Neutrophil (primary cell): ENCODE measurements around the gene S1PR3.

ENCODE experiments used
- H3K27ac ChIP-seq: fragments of 200-600 bp; sonication (generic); 2 replicates; pipeline ENCODE4 v1.5.1; 2016; ENCODE audit warnings: mild to moderate bottlenecking, moderate library complexity
- H3K27me3 ChIP-seq: fragments of 200-600 bp; sonication (generic); 2 replicates; pipeline ENCODE4 v1.6.0; 2016; ENCODE audit warnings: mild to moderate bottlenecking
- H3K36me3 ChIP-seq: fragments of 200-600 bp; sonication (generic); 2 replicates; pipeline ENCODE4 v1.5.1; 2017
- H3K4me1 ChIP-seq, 2 experiments: fragments of 200-600 bp in 1 of 2; sonication (generic) in 1 of 2; 1 replicate in 1 of 2; 2 replicates in 1 of 2; pipeline versions ENCODE4 v1.5.1 to v1.6.1; 2013 to 2016; ENCODE audit warnings: low read depth in 1 of 2, low read length in 1 of 2, mild to moderate bottlenecking in 1 of 2, moderate library complexity in 1 of 2; ENCODE audit not compliant: control insufficient read depth in 1 of 2, insufficient read depth in 1 of 2
- H3K4me3 ChIP-seq, 2 experiments: fragments of 200-600 bp in 1 of 2; sonication (generic) in 1 of 2; 1 replicate in 1 of 2; 2 replicates in 1 of 2; pipeline ENCODE4 v1.5.1; 2013 to 2016; ENCODE audit warnings: low read depth in 1 of 2, low read length in 1 of 2, mild to moderate bottlenecking in 1 of 2, moderate library complexity in 1 of 2
- H3K9me3 ChIP-seq: fragments of 200-600 bp; sonication (generic); 2 replicates; pipeline ENCODE4 v1.5.1; 2016
- TF ChIP-seq, protein P1 (sequence below): fragments of 200-600 bp; sonication (generic); IDR thresholded peaks from 2 replicates; pipeline ENCODE4 v1.5.1; 2016; ENCODE audit warnings: antibody characterized with exemption

The S1PR3 gene

DNA sequence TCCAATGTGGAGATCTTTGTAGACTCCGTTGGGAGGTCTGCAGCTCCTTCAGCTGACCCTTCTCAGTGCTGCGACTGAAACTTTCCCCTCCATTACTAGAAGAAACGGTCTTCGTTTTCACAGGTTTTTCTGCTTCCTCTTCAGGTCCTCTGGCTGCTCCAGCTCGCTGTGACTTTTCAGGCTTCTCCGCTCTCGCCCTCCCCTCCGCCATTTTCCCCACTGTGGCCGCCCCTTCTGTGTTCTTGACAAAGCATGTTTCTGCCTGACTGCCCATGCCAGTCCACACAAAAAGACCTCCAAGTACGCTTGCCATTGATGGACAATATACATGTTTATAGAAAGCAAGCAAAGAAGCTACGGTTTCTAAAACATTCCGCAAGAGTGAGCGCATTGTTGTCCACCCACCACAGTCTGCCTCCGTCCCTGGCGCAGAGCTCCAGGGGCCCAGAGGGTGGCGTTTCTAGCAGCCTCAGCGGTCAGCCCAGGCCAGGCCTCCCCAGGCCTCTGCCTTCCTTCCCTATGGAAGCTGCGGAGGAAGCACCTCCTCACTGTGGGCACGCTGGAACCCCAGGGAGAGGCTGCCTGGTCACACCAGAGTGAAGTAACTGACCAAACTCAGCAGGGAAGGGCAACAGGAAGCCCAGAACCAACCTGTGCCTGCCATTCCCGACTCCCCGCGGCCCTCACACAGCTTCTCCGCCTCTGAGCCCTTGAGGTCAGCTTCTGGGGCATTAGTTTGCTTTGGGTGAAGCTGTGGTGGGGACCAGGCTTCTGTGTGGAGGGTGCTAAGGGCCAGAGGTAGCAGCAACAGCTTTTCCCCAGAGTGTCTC lies 19.9 kb upstream of the S1PR3 start:
- TF ChIP-seq, protein P1, sequence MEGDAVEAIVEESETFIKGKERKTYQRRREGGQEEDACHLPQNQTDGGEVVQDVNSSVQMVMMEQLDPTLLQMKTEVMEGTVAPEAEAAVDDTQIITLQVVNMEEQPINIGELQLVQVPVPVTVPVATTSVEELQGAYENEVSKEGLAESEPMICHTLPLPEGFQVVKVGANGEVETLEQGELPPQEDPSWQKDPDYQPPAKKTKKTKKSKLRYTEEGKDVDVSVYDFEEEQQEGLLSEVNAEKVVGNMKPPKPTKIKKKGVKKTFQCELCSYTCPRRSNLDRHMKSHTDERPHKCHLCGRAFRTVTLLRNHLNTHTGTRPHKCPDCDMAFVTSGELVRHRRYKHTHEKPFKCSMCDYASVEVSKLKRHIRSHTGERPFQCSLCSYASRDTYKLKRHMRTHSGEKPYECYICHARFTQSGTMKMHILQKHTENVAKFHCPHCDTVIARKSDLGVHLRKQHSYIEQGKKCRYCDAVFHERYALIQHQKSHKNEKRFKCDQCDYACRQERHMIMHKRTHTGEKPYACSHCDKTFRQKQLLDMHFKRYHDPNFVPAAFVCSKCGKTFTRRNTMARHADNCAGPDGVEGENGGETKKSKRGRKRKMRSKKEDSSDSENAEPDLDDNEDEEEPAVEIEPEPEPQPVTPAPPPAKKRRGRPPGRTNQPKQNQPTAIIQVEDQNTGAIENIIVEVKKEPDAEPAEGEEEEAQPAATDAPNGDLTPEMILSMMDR: no peak
- Histone ChIP-seq H3K27ac (no peak overlapping the region), H3K36me3 (no peaks in the 10 kb centered on the region), H3K9me3 (no peaks in the 10 kb centered on the region), H3K4me3 (no peak overlapping the region), H3K4me1 (no peaks in the 10 kb centered on the region), H3K27me3 (no peaks in the 10 kb centered on the region)

DNA sequence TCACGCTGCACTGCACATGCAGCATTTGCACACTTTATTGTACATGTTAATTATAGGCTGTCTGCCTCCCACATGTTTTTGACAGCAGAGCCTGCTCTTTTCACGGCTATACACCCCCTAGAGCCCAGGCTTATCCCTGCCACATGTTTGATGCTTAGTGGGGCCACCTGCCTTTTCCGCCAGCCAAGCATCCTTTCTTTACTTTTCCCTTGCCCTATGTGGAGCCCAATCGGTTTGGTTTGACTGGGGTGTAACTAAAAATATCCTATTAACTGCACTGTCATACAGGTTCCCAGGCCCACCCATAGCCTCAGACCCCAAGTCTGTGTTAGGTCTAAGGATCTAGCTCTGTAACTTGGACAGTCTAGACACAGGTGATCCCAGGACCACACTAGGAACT lies 18.9 kb upstream of the S1PR3 start:
- Histone ChIP-seq H3K27me3 (no peaks in the 10 kb centered on the region), H3K4me1 (no peaks in the 10 kb centered on the region), H3K27ac (no peak overlapping the region), H3K36me3 (no peaks in the 10 kb centered on the region), H3K9me3 (no peaks in the 10 kb centered on the region), H3K4me3 (no peak overlapping the region)
- TF ChIP-seq, protein P1: no peak

DNA sequence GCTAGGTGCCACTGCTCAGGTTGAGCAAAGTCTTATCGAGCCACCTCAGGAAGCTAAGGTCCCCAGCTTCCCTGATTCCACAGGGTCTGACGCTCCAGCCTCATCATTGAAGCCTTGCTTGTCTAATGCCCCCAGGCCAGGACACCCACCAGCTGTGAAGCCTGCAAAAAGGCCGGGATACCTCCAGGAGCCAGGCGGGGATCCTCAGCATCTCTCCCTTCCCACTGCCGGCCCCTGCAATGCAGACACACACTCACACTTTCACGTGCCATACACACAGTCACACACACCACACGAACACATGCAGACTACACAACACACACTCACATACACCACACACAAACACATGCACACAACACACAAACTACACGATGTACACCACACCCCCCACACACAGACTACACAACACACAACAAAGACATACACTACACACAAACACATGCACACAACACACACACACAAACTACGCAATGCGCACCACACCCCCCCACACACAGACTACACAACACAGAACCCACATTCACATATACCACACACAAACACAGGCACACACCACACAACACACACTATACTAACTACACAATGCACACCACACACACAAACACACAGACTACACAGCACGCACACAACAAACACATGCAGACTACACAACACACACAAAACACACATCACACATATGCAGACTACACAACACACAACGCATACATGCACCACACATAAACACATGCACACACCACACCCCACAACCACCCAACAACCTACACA lies 17.8 kb upstream of the S1PR3 start:
- Histone ChIP-seq H3K4me3 (no peak overlapping the region), H3K4me1 (no peaks in the 10 kb centered on the region), H3K9me3 (no peaks in the 10 kb centered on the region), H3K27me3 (no peaks in the 10 kb centered on the region), H3K36me3 (no peaks in the 10 kb centered on the region), H3K27ac (no peak overlapping the region)
- TF ChIP-seq, protein P1: no peak

DNA sequence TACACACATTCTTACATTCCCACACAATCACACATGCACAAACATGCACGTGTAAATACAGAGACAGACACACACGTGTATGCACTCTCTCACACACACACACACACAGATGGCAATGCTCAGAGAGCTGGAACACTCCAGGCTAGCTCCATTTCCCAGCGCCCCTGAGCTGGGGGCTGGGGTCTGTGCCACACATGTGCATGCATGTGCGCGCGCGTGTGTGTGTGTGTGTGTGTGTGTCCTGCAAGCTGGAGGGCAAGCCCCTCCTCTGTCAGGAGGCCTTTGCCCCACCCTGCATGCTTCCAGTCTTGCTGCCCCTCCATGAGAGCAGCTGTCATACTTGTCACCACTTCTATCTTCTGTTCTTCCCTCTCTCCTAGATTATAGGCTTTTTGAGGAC lies 16.6 kb upstream of the S1PR3 start:
- Histone ChIP-seq H3K4me3 (no peak overlapping the region), H3K27me3 (no peaks in the 10 kb centered on the region), H3K9me3 (no peaks in the 10 kb centered on the region), H3K36me3 (no peaks in the 10 kb centered on the region), H3K4me1 (no peaks in the 10 kb centered on the region), H3K27ac (no peak overlapping the region)
- TF ChIP-seq, protein P1: no peak

DNA sequence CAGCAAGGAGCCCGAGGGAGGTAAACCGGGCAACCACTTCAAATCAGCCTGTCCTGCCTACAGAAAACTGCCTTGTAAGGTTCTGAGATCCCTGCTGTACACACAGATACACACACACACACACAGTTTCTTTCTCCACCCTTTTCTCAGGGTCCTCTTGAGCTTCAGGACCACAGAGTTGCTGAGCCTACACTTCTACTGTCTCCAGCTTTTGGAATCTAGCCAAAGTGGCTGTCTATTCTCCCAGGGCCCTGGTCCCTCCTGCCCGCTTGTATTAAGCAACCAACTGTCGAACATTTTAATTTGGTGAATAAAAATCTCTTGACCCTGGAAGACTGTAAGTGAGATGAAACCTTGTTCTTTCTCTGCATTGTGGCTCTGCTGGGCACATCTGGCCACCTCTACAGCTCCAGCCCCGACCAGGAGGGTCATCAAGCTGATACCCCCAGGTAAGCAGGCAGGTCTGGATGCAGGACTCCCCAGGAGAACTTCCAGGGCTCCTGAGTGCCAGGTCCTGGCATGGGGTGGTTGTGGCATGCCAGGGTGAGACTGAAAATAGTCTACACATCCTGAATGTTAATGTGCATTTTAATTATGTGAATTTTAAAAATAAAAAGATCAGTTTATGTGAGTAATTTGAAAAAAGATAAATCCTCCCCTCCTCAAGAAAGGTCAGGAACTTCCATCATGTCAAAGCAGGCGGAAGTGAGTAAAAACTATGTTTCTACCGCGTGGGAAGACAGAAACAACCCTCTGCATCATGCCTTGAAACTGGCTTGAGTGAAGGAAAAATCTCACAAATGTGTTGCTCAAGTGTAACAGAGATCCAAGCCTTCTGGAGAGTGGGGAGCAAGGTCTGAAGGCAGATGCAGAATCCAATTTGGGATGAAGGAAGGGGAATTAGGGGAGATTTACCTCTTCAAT lies 15.0 kb upstream of the S1PR3 start:
- H3K4me3 ChIP-seq: no peak overlapping the region
- no peaks in the 10 kb centered on the region for H3K4me1 ChIP-seq
- no peaks in the 10 kb centered on the region for H3K36me3 ChIP-seq
- TF ChIP-seq, protein P1: no peak
- no peaks in the 10 kb centered on the region for H3K27me3 ChIP-seq
- H3K27ac ChIP-seq: no peak overlapping the region
- no peaks in the 10 kb centered on the region for H3K9me3 ChIP-seq
